Left colon (tissue), 2 donors: Measurements from ENCODE around the gene CENPS. TPM values are rescaled to one million over a fixed set of nuclear protein-coding genes. Genes with fewer than 3 reads are reported as not detected.
"Not testable (repeated sequence)": the region's sequence is repeated elsewhere in the genome, so short reads cannot be mapped to it uniquely, and the experiment has no call there.

ENCODE experiments used
- ATAC-seq: fragments of 200-7000 bp; cut with Tn5 transposase; one replicate; pipeline ENCODE4 v1.9.1; 2020; ENCODE audit warnings: mild to moderate bottlenecking, moderate library complexity
- DNase-seq, 2 donors: peaks; one replicate each; pipeline ENCODE4 v3.0.0-alpha.2; 2020
- intact Hi-C, 2 donors: fragments of 100-400 bp; cut with DNase I in 1 of 2; cut with micrococcal nuclease in 1 of 2; formaldehyde crosslinking; loops; one replicate each; pipeline versions ENCODE4 v1.11.2 to v1.14.0; 2022; cut with DNase I, micrococcal nuclease
- total RNA-seq, 2 donors: library from RNA; stranded (reverse); fragmentation: NEBNext Ultra II Directional; extraction: Animal tissue kit (Norgen Biotek cat#: 25700); gene quantifications; one replicate each; pipeline ENCODE4 v1.2.1, GENCODE V29; 2021
- donor health status: DM: no; HTN: no; CAD: no.
- donor health status: DM: yes; HTN: yes; CAD: no.

The CENPS gene
- total RNA-seq, 2 donors from 2014 or later, result 11.8 to 11.9 TPM

GRCh38 chr1:10474309-10474612 is 44.0 kb downstream of the CENPS start:
- ATAC-seq, intact Hi-C loops, DNase-seq: not testable (repeated sequence)

GRCh38 chr1:10474613-10475507 is 44.6 kb downstream of the CENPS start, which contains the start of gene PEX14:
PEX14 (plus strand) TSS chr1:10474950; CDS start chr1:10474967, 17 bp downstream.
- ATAC-seq (peak; percentile 87), DNase-seq (peak; percentile 90 to 92)
- intact Hi-C loops, result no loop called here

GRCh38 chr1:10475510-10475909 is 45.3 kb downstream of the CENPS start:
- peak; percentile 30 for DNase-seq
- ATAC-seq, result peak; percentile 43
- intact Hi-C loops, result no loop called here

GRCh38 chr1:10479296-10479695 is 49.1 kb downstream of the CENPS start:
- intact Hi-C loops, result no loop called here
- DNase-seq (no peak), ATAC-seq (no peak)

- no peak for ATAC-seq
Measured at GRCh38 chr1:10480614-10481013, 50.4 kb downstream of the CENPS start.

GRCh38 chr1:10484521-10484920 is 54.3 kb downstream of the CENPS start:
- intact Hi-C loops, result no loop called here
- DNase-seq, result no peak
- no peak for ATAC-seq

More at GRCh38 chr1:10480614-10481013, 50.4 kb downstream of the CENPS start:
- intact Hi-C loops, result no loop called here
- DNase-seq, result no peak

GRCh38 chr1:10489291-10490055 is 59.2 kb downstream of the CENPS start:
- intact Hi-C loops, result loop anchor here in 1 of 2 donors (10.0 kb wide), 2 partner anchors 55 to 115 kb away; partner anchors contain the start of gene CENPS
- ATAC-seq (peak; percentile 67), DNase-seq (no peak)

- intact Hi-C loops, result loop anchor here in 1 of 2 donors (10.0 kb wide), 2 partner anchors 56 to 116 kb away; partner anchors contain the start of gene CENPS
- no peak for DNase-seq
- ATAC-seq, result no peak
Measured at GRCh38 chr1:10490286-10490970, 60.2 kb downstream of the CENPS start.

Other genes with a start within 250 kb of the CENPS start
- 10 to 100 TPM; 44.6 to 45.3 TPM for gene KIF1B, start 219.9 kb upstream of the CENPS start, total RNA-seq
- gene PGD, start 31.4 kb upstream of the CENPS start, total RNA-seq, result 100 to 1,000 TPM in 1 of 2 donors, 10 to 100 TPM in 1; 68.0 to 105 TPM
- under 1 TPM; 0.34 to 0.52 TPM for gene CORT, start 19.6 kb downstream of the CENPS start, total RNA-seq
- gene DFFA, start 42.1 kb downstream of the CENPS start, total RNA-seq, result 10 to 100 TPM; 22.6 to 26.8 TPM
- gene PEX14, start 44.5 kb downstream of the CENPS start, total RNA-seq, result 10 to 100 TPM; 19.7 to 21.5 TPM